GM19452 (cell line): ENCODE measurements around the gene SPRR2E.
"Not testable (repeated sequence)": the region's sequence is repeated elsewhere in the genome, so short reads cannot be mapped to it uniquely, and the experiment has no call there.

Experiments used
- ATAC-seq: cut with Tn5 transposase; IDR thresholded peaks from one replicate; pipeline ENCODE4 v1.9.1; 2021; ENCODE audit not compliant: unreplicated experiment

SPRR2E gene

DNA sequence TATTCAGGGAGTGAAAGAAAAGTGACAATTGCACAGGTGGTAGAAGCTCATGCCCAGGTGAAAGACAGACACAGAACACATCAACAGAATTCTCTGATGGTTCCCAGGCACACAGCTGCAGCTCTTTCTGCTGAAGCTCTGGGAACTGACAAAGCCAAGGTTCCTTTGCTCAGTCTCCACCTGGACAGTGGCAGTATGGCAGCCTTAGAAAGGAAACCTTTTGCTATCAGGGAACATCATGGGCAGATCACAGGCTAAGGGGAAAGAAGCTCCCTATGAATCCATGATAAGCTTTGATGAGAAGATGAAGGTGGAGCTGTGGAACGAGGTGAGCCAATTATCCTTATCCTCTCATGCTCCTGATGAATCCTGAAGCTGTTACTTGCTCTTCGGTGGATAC is 24.1 kb downstream of the SPRR2E start:
- ATAC-seq: no peak

DNA sequence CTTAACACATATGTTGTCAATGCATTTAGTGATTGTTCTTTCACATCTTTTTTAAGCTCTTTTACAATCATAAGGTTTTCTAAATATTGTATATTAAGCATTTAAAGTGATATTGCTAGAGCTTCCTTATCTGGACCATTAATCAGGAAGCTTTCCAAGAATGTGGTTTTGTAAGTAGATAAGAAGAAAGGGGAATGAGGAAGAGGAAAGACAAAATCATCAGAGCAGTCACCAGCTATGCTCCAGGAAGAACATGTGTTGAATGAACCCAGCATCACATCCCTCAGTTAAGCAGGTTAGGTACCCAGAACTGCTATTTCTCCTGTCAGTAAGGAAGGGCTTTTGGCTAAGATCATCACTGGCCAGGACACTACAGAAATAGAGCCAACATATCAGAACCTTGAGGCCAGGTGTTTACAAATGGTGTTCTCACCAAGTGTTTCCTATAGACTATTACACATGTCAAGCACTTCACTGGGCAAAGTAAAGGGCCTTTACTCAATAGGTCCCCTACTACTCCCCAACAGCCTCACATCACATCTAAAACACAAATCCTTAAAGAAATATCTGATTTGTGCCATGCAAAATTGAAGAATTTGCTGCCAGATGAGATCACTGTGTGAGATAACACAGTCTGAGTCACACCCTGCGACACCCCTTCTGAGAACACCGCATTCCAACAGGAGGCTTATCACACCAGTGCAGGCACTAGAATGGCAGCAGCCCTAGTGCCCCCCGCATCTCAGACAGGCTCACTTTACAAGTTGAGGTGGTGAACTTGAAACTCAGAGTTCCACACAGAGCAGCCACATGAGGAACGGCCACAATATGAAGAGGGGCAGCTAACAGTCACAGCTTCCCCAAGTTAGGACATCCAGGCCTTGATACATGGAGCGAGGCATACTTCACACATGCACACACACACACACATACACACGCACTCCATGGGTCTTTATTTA is 35.2 kb downstream of the SPRR2E start:
- no peak for ATAC-seq

DNA sequence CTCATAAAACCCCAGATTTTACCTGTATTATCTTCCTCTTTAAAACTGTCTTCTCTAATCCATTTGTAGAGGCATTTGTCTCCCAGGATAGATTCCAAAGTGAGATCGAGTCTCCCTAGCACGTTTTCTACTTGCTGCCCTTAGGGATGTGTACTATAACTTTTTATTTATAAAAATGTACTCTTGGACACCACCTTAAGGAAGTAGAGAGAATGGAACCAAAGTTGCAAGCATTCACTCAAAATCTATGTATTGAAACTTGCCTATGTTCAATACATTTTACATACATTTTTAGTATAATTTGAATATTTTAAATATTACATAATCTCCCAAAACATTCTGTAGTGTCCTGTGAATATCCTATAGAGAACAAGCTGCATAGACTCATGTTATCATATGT is 36.2 kb downstream of the SPRR2E start:
- no peak for ATAC-seq

DNA sequence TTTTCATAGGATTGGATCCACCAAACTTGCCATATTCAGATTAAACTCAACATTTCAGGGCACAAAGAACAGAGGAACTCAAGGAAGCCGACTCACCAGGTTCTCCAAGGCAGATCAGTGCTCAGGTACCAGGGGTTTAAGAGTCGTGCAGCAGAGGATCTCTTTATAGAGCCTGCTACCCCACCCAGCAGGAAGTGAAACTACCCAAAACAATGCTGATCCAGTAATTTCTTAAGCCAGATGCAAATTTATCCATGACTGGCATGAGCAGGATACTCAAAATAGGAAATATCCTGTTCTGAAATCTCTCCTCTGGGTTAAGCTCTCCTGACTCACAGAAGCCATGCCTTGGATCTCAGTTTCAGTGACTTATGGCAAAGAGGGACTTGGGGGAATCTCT is 37.0 kb downstream of the SPRR2E start, which contains the start of gene SPRR2A:
TSS of gene SPRR2A (minus strand) at position 138 of the 400 bp plus-strand sequence. CDS start 777 bp downstream, outside the sequence.
- no peak for ATAC-seq

DNA sequence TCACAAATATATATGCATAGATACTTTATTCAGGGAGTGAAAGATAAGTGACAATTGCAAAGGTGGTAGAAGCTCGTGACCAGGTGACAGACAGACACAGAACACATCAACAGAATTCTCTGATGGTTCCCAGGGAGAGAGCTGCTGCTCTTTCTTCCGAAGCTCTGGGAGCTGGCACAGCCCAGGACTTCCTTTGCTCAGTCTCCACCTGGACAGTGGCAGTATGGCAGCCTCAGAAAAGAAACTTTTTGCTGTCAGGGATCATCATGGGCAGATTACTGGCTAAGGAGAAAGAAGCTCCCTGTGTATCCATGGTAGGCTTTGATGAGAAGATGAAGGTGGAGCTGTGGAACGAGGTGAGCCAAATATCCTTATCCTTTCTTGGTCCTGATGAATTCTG is 38.2 kb downstream of the SPRR2E start:
- not testable (repeated sequence) for ATAC-seq

DNA sequence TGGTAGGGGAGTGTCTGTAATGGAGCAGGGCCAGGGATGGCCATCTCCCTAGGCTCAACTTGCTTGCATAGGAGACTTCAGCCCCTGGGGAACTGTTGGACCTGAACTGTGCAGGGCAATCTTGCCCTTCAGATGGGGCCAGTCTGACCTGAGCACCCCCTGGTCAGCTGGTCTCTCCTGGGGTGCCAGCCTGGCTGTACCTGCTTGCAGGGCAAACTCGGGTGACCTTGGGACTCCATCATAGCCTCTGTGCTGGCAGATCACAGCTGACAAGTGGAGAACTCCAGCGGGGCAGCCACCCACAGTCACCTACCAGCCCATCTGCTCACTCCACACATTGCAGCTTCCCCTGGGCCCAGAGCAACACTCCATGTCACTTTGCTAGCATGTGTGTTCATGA is 45.1 kb downstream of the SPRR2E start:
- ATAC-seq: no peak
